NB4 (cell line): ENCODE measurements around the gene CAPN8.

ENCODE experiments used
- CTCF ChIP-seq: IDR thresholded peaks from one replicate; pipeline ENCODE4 v1.5.1; 2012; ENCODE audit warnings: low read depth, low read length
- POLR2A ChIP-seq: IDR thresholded peaks from 2 replicates; pipeline ENCODE4 v1.6.1; 2011; ENCODE audit warnings: mild to moderate bottlenecking; ENCODE audit not compliant: insufficient read length; ENCODE audit errors: extremely low read depth

GRCh38 chr1:223704921-223705878, 39.7 kb upstream of the CAPN8 start:
- TF ChIP-seq CTCF (no peak), POLR2A (no peak)
